GM12878 (cell line): ENCODE results near the gene TIMM10.
A peak's percentile ranks its signal among the peaks of the same experiment; 100 is the strongest.

Source experiments
- ATF3 ChIP-seq: IDR thresholded peaks from 2 replicates; pipeline ENCODE4 v1.6.1; 2011; ENCODE audit warnings: low read depth, mild to moderate bottlenecking, low read length, moderate library complexity, borderline replicate concordance; ENCODE audit errors: extremely low read depth
- CBX5 ChIP-seq: sonication (generic); IDR thresholded peaks from 2 replicates; pipeline ENCODE4 v1.6.1; 2016; ENCODE audit warnings: low read depth, moderate library complexity, mild to moderate bottlenecking, inconsistent platforms
- CHD4 ChIP-seq: fragments of 200-600 bp; sonication (generic); IDR thresholded peaks from 2 replicates; pipeline ENCODE4 v1.6.1; 2016; ENCODE audit warnings: mild to moderate bottlenecking
- EP300 ChIP-seq, 2 experiments: fragments of 150-350 bp in 1 of 2; IDR thresholded peaks; 2 replicates each; pipeline ENCODE4 v1.6.1; 2011 to 2012; ENCODE audit warnings: low read depth in 2 of 2, low read length in 2 of 2, borderline replicate concordance in 1 of 2, improper control_type of control experiment in 1 of 2, inconsistent platforms in 1 of 2; ENCODE audit not compliant: control insufficient read depth in 1 of 2
- EZH2 ChIP-seq: IDR thresholded peaks from 2 replicates; pipeline ENCODE4 v1.6.1; 2012; ENCODE audit warnings: low read depth, mild to moderate bottlenecking, control low read depth, inconsistent platforms, low read length, borderline replicate concordance; ENCODE audit not compliant: control insufficient read depth
- FOXM1 ChIP-seq: IDR thresholded peaks from 2 replicates; pipeline ENCODE4 v1.6.1; 2012; ENCODE audit warnings: low read depth, mild to moderate bottlenecking, inconsistent platforms, low read length, moderate library complexity
- JUNB ChIP-seq: IDR thresholded peaks from 2 replicates; pipeline ENCODE4 v1.6.1; 2016; ENCODE audit warnings: antibody characterized with exemption, mild to moderate bottlenecking
- POLR2A ChIP-seq: IDR thresholded peaks from 2 replicates; pipeline ENCODE4 v1.6.1; 2011; ENCODE audit warnings: low read depth, mild to moderate bottlenecking, low read length
- RFX5 ChIP-seq: IDR thresholded peaks from 2 replicates; pipeline ENCODE4 v1.6.1; 2011; ENCODE audit warnings: low read depth, low read length, improper control_type of control experiment
- SMARCA5 ChIP-seq: fragments of 450-650 bp; IDR thresholded peaks from 2 replicates; pipeline ENCODE4 v1.6.1; 2017; ENCODE audit warnings: mild to moderate bottlenecking
- TF ChIP-seq, protein P1 (sequence below), 3 experiments: IDR thresholded peaks in 2 of 3; conservative IDR thresholded peaks in 1 of 3; 2 replicates each; pipeline ENCODE4 v1.5.1; 2011; ENCODE audit warnings: low read depth in 3 of 3, low read length in 3 of 3, mild to moderate bottlenecking in 3 of 3, control low read depth in 2 of 3, moderate library complexity in 2 of 3, inconsistent platforms in 1 of 3, mixed read lengths in 1 of 3; ENCODE audit not compliant: control insufficient read depth in 2 of 3, insufficient read depth in 1 of 3; ENCODE audit errors: extremely low read depth in 1 of 3

DNA sequence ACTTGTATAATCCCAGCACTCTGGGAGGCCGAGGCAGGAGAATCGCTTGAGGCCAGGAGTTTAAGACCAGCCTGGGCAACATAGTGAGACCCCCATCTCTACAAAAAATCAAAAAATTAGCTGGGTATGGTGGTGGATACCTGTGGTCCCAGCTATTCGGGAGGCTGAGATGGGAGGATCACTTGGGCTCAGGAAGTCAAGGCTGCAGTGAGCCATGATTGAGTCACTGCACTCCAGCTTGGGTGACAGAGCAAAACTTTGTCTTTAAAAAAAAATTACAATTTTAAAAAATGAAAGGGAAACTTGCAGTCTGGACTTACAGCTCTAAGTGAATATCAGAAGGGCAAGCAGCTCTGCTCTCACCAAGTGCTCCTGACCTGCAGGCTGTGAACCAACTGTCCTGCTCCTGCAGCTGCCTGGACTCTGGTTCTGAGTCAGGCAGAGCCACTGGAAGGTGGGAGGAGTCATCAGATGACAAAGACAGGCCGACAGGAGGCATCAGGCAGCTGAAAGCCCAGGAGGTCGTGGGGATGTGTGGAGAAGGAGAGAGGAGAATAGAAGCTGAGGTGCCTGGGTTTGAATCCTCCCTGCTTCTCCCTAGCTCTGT is 16.4 kb upstream of the TIMM10 start:
- TF ChIP-seq ATF3 (no peak), CHD4 (no peak), RFX5 (no peak), CBX5 (no peak), SMARCA5 (no peak), FOXM1 (no peak), JUNB (peak; percentile 82), EZH2 (no peak), POLR2A (no peak), EP300 (IDR thresholded peaks at IDR 0.05; ENCODE audit: borderline replicate concordance in 1 of 2, control insufficient read depth in 1 of 2, low read depth in 2 of 2, low read length in 2 of 2) (0 out of 4 replicates have a peak, but pooled peaks of 1 of the 2 experiments have one; percentile 15)
- TF ChIP-seq, protein P1, sequence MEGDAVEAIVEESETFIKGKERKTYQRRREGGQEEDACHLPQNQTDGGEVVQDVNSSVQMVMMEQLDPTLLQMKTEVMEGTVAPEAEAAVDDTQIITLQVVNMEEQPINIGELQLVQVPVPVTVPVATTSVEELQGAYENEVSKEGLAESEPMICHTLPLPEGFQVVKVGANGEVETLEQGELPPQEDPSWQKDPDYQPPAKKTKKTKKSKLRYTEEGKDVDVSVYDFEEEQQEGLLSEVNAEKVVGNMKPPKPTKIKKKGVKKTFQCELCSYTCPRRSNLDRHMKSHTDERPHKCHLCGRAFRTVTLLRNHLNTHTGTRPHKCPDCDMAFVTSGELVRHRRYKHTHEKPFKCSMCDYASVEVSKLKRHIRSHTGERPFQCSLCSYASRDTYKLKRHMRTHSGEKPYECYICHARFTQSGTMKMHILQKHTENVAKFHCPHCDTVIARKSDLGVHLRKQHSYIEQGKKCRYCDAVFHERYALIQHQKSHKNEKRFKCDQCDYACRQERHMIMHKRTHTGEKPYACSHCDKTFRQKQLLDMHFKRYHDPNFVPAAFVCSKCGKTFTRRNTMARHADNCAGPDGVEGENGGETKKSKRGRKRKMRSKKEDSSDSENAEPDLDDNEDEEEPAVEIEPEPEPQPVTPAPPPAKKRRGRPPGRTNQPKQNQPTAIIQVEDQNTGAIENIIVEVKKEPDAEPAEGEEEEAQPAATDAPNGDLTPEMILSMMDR (IDR thresholded peaks at IDR 0.05 in 2 of 3, conservative IDR thresholded peaks at IDR 0.05 in 1 of 3; ENCODE audit: control insufficient read depth in 2 of 3, extremely low read depth in 1 of 3, insufficient read depth in 1 of 3, low read depth in 3 of 3, low read length in 3 of 3), result no peak
